Colonic mucosa (tissue), 4 donors: ENCODE measurements around the gene SLC12A7. TPM values are rescaled to one million over a fixed set of nuclear protein-coding genes. Genes with fewer than 3 reads are reported as not detected.

Source experiments
- DNase-seq: peaks from one replicate; pipeline ENCODE4 v3.0.0-alpha.2; 2020
- H3K27ac ChIP-seq: fragments of 200-600 bp; one replicate; pipeline ENCODE4 v1.8.0; 2021
- H3K27me3 ChIP-seq: fragments of 200-600 bp; one replicate; pipeline ENCODE4 v1.8.0; 2021
- H3K36me3 ChIP-seq: fragments of 200-600 bp; one replicate; pipeline ENCODE4 v1.8.0; 2021
- H3K4me1 ChIP-seq: fragments of 200-600 bp; one replicate; pipeline ENCODE4 v1.8.0; 2021; ENCODE audit warnings: mild to moderate bottlenecking
- H3K4me3 ChIP-seq: fragments of 200-600 bp; one replicate; pipeline ENCODE4 v1.8.0; 2021
- H3K9ac ChIP-seq, 2 donors: one replicate each; pipeline ENCODE4 v1.7.0; 2013; ENCODE audit warnings: control low read depth in 2 of 2, low read depth in 2 of 2, low read length in 2 of 2
- H3K9me3 ChIP-seq: fragments of 200-600 bp; one replicate; pipeline ENCODE4 v1.8.0; 2021
- CTCF ChIP-seq: fragments of 200-600 bp; IDR thresholded peaks from one replicate; pipeline ENCODE4 v1.8.0; 2022; ENCODE audit warnings: antibody characterized with exemption, mild to moderate bottlenecking
- intact Hi-C: fragments of 100-400 bp; cut with DNase I; formaldehyde crosslinking; loops from one replicate; pipeline ENCODE4 v1.14.1; 2022
- total RNA-seq, 2 donors: library from RNA; stranded (reverse); fragmentation: NEBNext Ultra II Directional in 1 of 2; extraction: Animal tissue kit (Norgen Biotek cat#: 25700) in 1 of 2; gene quantifications; one replicate each; pipeline ENCODE4 v1.2.1, GENCODE V29; 2021
- donor health status: healthy.
- donor health status: DM: no; HTN: no; CAD: no.
- donor health status: DM: no; HTN: no; CAD: no.

The SLC12A7 gene
- total RNA-seq, 2 donors from 2014 or later = 64.6 to 81.2 TPM

GRCh38 chr5:1143670-1143951 lies 31.7 kb upstream of the SLC12A7 start:
- peaks cover 7% of the 10 kb centered on the region for H3K4me1 ChIP-seq
- no peak for TF ChIP-seq CTCF
- no peak for DNase-seq
- H3K27me3 ChIP-seq = no peaks in the 10 kb centered on the region
- no peaks in the 10 kb centered on the region for H3K36me3 ChIP-seq
- intact Hi-C loops = loop anchor here (2.0 kb wide), 1 partner anchor 221 kb away; no protein-coding TSS in a partner anchor
- H3K4me3 ChIP-seq = no peak overlapping the region
- H3K27ac ChIP-seq = no peak overlapping the region
- H3K9me3 ChIP-seq = no peaks in the 10 kb centered on the region
- no peak overlapping the region for H3K9ac ChIP-seq

- Histone ChIP-seq H3K27me3 (no peaks in the 10 kb centered on the region), H3K4me1 (peaks cover 7% of the 10 kb centered on the region), H3K9ac (no peak overlapping the region), H3K36me3 (no peaks in the 10 kb centered on the region), H3K27ac (no peak overlapping the region), H3K4me3 (no peak overlapping the region), H3K9me3 (no peaks in the 10 kb centered on the region)
- DNase-seq = no peak
- intact Hi-C loops = loop anchor here (2.0 kb wide), 1 partner anchor 220 kb away; no protein-coding TSS in a partner anchor
- no peak for TF ChIP-seq CTCF
These were observed 31.2 kb upstream of the SLC12A7 start for GRCh38 chr5:1142886-1143669.

GRCh38 chr5:1141834-1142233 lies 30.0 kb upstream of the SLC12A7 start:
- DNase-seq = no peak
- Histone ChIP-seq H3K36me3 (no peaks in the 10 kb centered on the region), H3K27me3 (no peaks in the 10 kb centered on the region)

GRCh38 chr5:1140818-1141189 lies 28.9 kb upstream of the SLC12A7 start:
- Histone ChIP-seq H3K36me3 (no peaks in the 10 kb centered on the region), H3K4me3 (no peak overlapping the region), H3K27ac (no peak overlapping the region), H3K9ac (no peak overlapping the region), H3K4me1 (peaks cover 11% of the 10 kb centered on the region), H3K27me3 (no peaks in the 10 kb centered on the region), H3K9me3 (no peaks in the 10 kb centered on the region)
- TF ChIP-seq CTCF = no peak
- no peak for DNase-seq
- intact Hi-C loops = no loop called here

More at GRCh38 chr5:1141834-1142233, 30.0 kb upstream of the SLC12A7 start:
- no peak overlapping the region for H3K4me3 ChIP-seq
- peaks cover 11% of the 10 kb centered on the region for H3K4me1 ChIP-seq
- TF ChIP-seq CTCF = no peak
- H3K9me3 ChIP-seq = no peaks in the 10 kb centered on the region
- no peak overlapping the region for H3K9ac ChIP-seq
- intact Hi-C loops = loop anchor here (2.0 kb wide), 1 partner anchor 219 kb away; no protein-coding TSS in a partner anchor
- no peak overlapping the region for H3K27ac ChIP-seq

- intact Hi-C loops = no loop called here
- Histone ChIP-seq H3K27ac (no peak overlapping the region), H3K36me3 (no peaks in the 10 kb centered on the region), H3K27me3 (no peaks in the 10 kb centered on the region), H3K9me3 (no peaks in the 10 kb centered on the region), H3K9ac (peak overlapping the region in 1 of 2 donors; percentile 9), H3K4me3 (no peak overlapping the region), H3K4me1 (peaks cover 11% of the 10 kb centered on the region)
- TF ChIP-seq CTCF = peak; percentile 82
- DNase-seq = peak; percentile 91
These were observed 28.4 kb upstream of the SLC12A7 start for GRCh38 chr5:1140171-1140817.
